GM12878 (cell line): ENCODE data around the gene DCPS. TPM values are rescaled to one million over a fixed set of nuclear protein-coding genes. Genes with fewer than 3 reads are reported as not detected.

Source experiments
- ATAC-seq: fragments of 200-7000 bp; cut with Tn5 transposase; 3 replicates; pipeline ENCODE4 v1.9.1; 2020; ENCODE audit warnings: mild to moderate bottlenecking, moderate library complexity
- BruUV-seq: library from RNA; stranded (reverse); fragments of 400-500 nt; replicated peaks from 2 replicates; lab custom pipeline; 2021; lab: Mats Ljungman, UMichigan
- CTCF ChIA-PET: fragments of 300-600 bp; sonication (Branson Sonifier 250); formaldehyde crosslinking; extraction: SDS; loops from one replicate; lab custom pipeline; 2021; ENCODE audit warnings: inconsistent platforms; lab: Yijun Ruan, JAX
- POLR2A ChIA-PET: fragments of 350-600 bp; formaldehyde crosslinking; extraction: SDS; loops from one replicate; lab custom pipeline; 2021; ENCODE audit warnings: inconsistent platforms; lab: Charles Lee
- RAD21 ChIA-PET: fragments of 300-600 bp; sonication (Branson Sonifier 250); formaldehyde crosslinking; loops from one replicate; lab custom pipeline; 2023; ENCODE audit warnings: antibody characterized with exemption; ENCODE audit not compliant: unreplicated experiment; lab: Charles Lee
- SMC1A ChIA-PET: fragments of 300-600 bp; sonication (Branson Sonifier 250); formaldehyde crosslinking; loops from one replicate; lab custom pipeline; 2023; ENCODE audit not compliant: unreplicated experiment, uncharacterized antibody; lab: Charles Lee
- DNase-seq: peaks from one replicate; pipeline ENCODE4 v3.0.0-alpha.2; 2011; ENCODE audit warnings: low read depth, low spot score
- FAIRE-seq: peaks from 3 replicates; lab custom pipeline; 2011; peaks lifted over from hg19 to GRCh38; lab: Jason Lieb, UNC
- H2AFZ ChIP-seq: 2 replicates; pipeline ENCODE4 v1.6.0; 2011; ENCODE audit warnings: low read depth, low read length, control low read depth; ENCODE audit not compliant: control insufficient read depth
- H3K27ac ChIP-seq: 2 replicates; pipeline ENCODE4 v1.5.1; 2011; ENCODE audit warnings: control low read depth; ENCODE audit not compliant: control insufficient read depth, insufficient read depth
- H3K27me3 ChIP-seq, 2 experiments: replicated peaks in 1 of 2; 2 replicates each; pipeline versions ENCODE4 v1.6.0 to v1.6.1; 2011; ENCODE audit warnings: low read length in 1 of 2; ENCODE audit not compliant: control insufficient read depth in 2 of 2, insufficient read depth in 2 of 2
- H3K36me3 ChIP-seq, 2 experiments: 2 replicates each; pipeline ENCODE4 v1.5.1; 2011; ENCODE audit warnings: low read length in 1 of 2; ENCODE audit not compliant: control insufficient read depth in 2 of 2, insufficient read depth in 2 of 2
- H3K4me1 ChIP-seq: 2 replicates; pipeline ENCODE4 v1.6.1; 2011; ENCODE audit warnings: mild to moderate bottlenecking, low read length, moderate library complexity, mixed read lengths; ENCODE audit not compliant: control insufficient read depth, insufficient read depth
- H3K4me2 ChIP-seq: 2 replicates; pipeline ENCODE4 v1.6.0; 2011; ENCODE audit warnings: control low read depth; ENCODE audit not compliant: control insufficient read depth, insufficient read depth
- H3K4me3 ChIP-seq: fragments of 200-600 bp; sonication (generic); 2 replicates; pipeline ENCODE4 v1.5.1; 2016
- H3K79me2 ChIP-seq: 2 replicates; pipeline ENCODE4 v1.6.0; 2011; ENCODE audit warnings: low read length; ENCODE audit not compliant: control insufficient read depth, insufficient read depth
- H3K9ac ChIP-seq: 2 replicates; pipeline ENCODE4 v1.8.0; 2011; ENCODE audit warnings: low read length, control low read depth, mixed read lengths; ENCODE audit not compliant: control insufficient read depth, insufficient read depth
- H3K9me3 ChIP-seq: replicated peaks from 3 replicates; pipeline ENCODE4 v1.5.1; 2011; ENCODE audit warnings: mild to moderate bottlenecking, low read length; ENCODE audit not compliant: control insufficient read depth, insufficient read depth
- H4K20me1 ChIP-seq: 2 replicates; pipeline ENCODE4 v1.6.0; 2011; ENCODE audit not compliant: control insufficient read depth, insufficient read depth
- ATF7 ChIP-seq: fragments of 450-650 bp; IDR thresholded peaks from 2 replicates; pipeline ENCODE4 v1.6.1; 2016; ENCODE audit warnings: low read depth, mild to moderate bottlenecking
- CEBPZ ChIP-seq: fragments of 150-350 bp; IDR thresholded peaks from 2 replicates; pipeline ENCODE4 v1.6.1; 2016; ENCODE audit warnings: low read depth, low read length
- E4F1 ChIP-seq: fragments of 450-650 bp; IDR thresholded peaks from 2 replicates; pipeline ENCODE4 v1.6.1; 2018; ENCODE audit warnings: borderline replicate concordance, mild to moderate bottlenecking; ENCODE audit not compliant: partially characterized antibody
- EP300 ChIP-seq, 2 experiments: fragments of 150-350 bp in 1 of 2; IDR thresholded peaks; 2 replicates each; pipeline ENCODE4 v1.6.1; 2011 to 2012; ENCODE audit warnings: low read depth in 2 of 2, low read length in 2 of 2, borderline replicate concordance in 1 of 2, improper control_type of control experiment in 1 of 2, inconsistent platforms in 1 of 2; ENCODE audit not compliant: control insufficient read depth in 1 of 2
- HSF1 ChIP-seq: fragments of 150-350 bp; IDR thresholded peaks from 2 replicates; pipeline ENCODE4 v1.6.1; 2014; ENCODE audit warnings: mild to moderate bottlenecking, low read depth, low read length
- NR2C2 ChIP-seq: IDR thresholded peaks from 2 replicates; pipeline ENCODE4 v1.6.1; 2011; ENCODE audit warnings: borderline replicate concordance, low read depth; ENCODE audit not compliant: control insufficient read depth, insufficient read length
- SIX5 ChIP-seq: IDR thresholded peaks from 2 replicates; pipeline ENCODE4 v1.6.1; 2011; ENCODE audit warnings: mild to moderate bottlenecking, low read depth, low read length, moderate library complexity; ENCODE audit not compliant: severe bottlenecking
- SMC3 ChIP-seq: IDR thresholded peaks from 2 replicates; pipeline ENCODE4 v1.6.1; 2011; ENCODE audit warnings: low read length, improper control_type of control experiment, borderline replicate concordance
- SRF ChIP-seq, 2 experiments: IDR thresholded peaks; 2 replicates each; pipeline ENCODE4 v1.6.1; 2011; ENCODE audit warnings: low read depth in 2 of 2, low read length in 2 of 2, mild to moderate bottlenecking in 1 of 2, moderate library complexity in 1 of 2
- TCF12 ChIP-seq: IDR thresholded peaks from 2 replicates; pipeline ENCODE4 v1.6.1; 2011; ENCODE audit warnings: low read depth, mild to moderate bottlenecking, low read length
- ZNF274 ChIP-seq: IDR thresholded peaks from one replicate; pipeline ENCODE4 v1.8.0; 2011; ENCODE audit not compliant: insufficient read length, insufficient read depth
- ZNF384 ChIP-seq: IDR thresholded peaks from 2 replicates; pipeline ENCODE4 v1.6.1; 2012; ENCODE audit warnings: low read depth, mild to moderate bottlenecking, low read length, improper control_type of control experiment, borderline replicate concordance
- ZZZ3 ChIP-seq: IDR thresholded peaks from 2 replicates; pipeline ENCODE4 v1.6.1; 2011; ENCODE audit warnings: low read depth; ENCODE audit not compliant: control insufficient read depth, insufficient read length
- WGBS: methylation state at CpG from one replicate; pipeline ENCODE4 v1.1.6; 2016; ENCODE audit warnings: low lambda C conversion rate; ENCODE audit not compliant: insufficient replicate concordance, insufficient coverage; ENCODE audit errors: missing lambda C conversion rate; 5-methylcytosine and 5-hydroxymethylcytosine counted together
- in situ Hi-C: fragments of 300-500 bp; cut with MboI; formaldehyde crosslinking; loops from 9 replicates; pipeline ENCODE4 v1.14.3; 2018; ENCODE audit warnings: mixed read lengths
- intact Hi-C: fragments of 100-400 bp; cut with micrococcal nuclease; formaldehyde crosslinking; loops from one replicate; pipeline ENCODE4 v1.14.2; 2022; ENCODE audit not compliant: unreplicated experiment
- polyA plus RNA-seq, 11 experiments: library from polyadenylated mRNA; depleted of rRNA in 4 of 11; unstranded in 6 of 11; stranded (reverse) in 5 of 11; fragments of >200 nt; fragmentation: Nextera tagmentation in 4 of 11; fragmentation: Illumina TruSeq in 1 of 11; extraction: Ambion mirVana in 4 of 11; extraction: Trizol in 1 of 11; gene quantifications; 1 replicate in 1 of 11; 2 replicates in 10 of 11; pipeline versions ENCODE4 v1.2.1 to v1.2.3, GENCODE V29; 2011 to 2016; ENCODE audit warnings: inconsistent platforms in 2 of 11, missing spikeins in 2 of 11, low read depth in 1 of 11
- total RNA-seq, 4 experiments: library from RNA; depleted of rRNA in 3 of 4; stranded (reverse); fragments of >200 nt in 3 of 4; fragmentation: Illumina TruSeq in 1 of 4; extraction: Trizol in 1 of 4; gene quantifications; 2 replicates each; pipeline versions ENCODE4 v1.2.1 to v1.2.3, GENCODE V29; 2013 to 2021

Gene DCPS
- total and polyA plus RNA-seq, 10 of the 15 experiments (the other 5 are each of a cell fraction or from before 2014, with no cell fraction given), result 23.5 to 101 (median 67.4) TPM

- no peaks in the 10 kb centered on the region for H4K20me1 ChIP-seq
- BruUV-seq, result no TSS peak
- H3K9ac ChIP-seq, result no peak overlapping the region
- FAIRE-seq (no peak), DNase-seq (no peak), ATAC-seq (no peak)
- 91% methylated on average over 11 of the region's 11 CpGs for WGBS
- peak overlapping the region; percentile 42; the same call in 1 of the 2 replicates for H3K27ac ChIP-seq
- in situ Hi-C loops (no loop called here), intact Hi-C loops (no loop called here)
- ChIA-PET SMC1A (no interaction called here), POLR2A (interaction anchor here (0.6 kb wide), 2 partner anchors 734 to 855 kb away, joined by 3 read pairs; no protein-coding TSS in a partner anchor), RAD21 (no interaction called here), CTCF (no interaction called here)
- H3K4me1 ChIP-seq, result peaks cover 10% of the 10 kb centered on the region
- peaks cover 27 to 36% of the 10 kb centered on the region in 2 experiments for H3K36me3 ChIP-seq
- no peaks in the 10 kb centered on the region for H3K9me3 ChIP-seq
- H3K4me2 ChIP-seq, result no peak overlapping the region
- no peak overlapping the region for H2AFZ ChIP-seq
- no peaks in the 10 kb centered on the region for H3K27me3 ChIP-seq
- H3K4me3 ChIP-seq, result no peak overlapping the region
- no peaks in the 10 kb centered on the region for H3K79me2 ChIP-seq
- no peak for TF ChIP-seq TCF12
- no peak for TF ChIP-seq CEBPZ
- no peak for TF ChIP-seq E4F1
- TF ChIP-seq EP300 (IDR thresholded peaks at IDR 0.05; ENCODE audit: borderline replicate concordance in 1 of 2, control insufficient read depth in 1 of 2, low read depth in 2 of 2, low read length in 2 of 2), result no peak
- no peak for TF ChIP-seq ZZZ3
- TF ChIP-seq ATF7, result no peak
- no peak for TF ChIP-seq ZNF274
- no peak for TF ChIP-seq NR2C2
- no peak for TF ChIP-seq SMC3
- no peak for TF ChIP-seq SIX5
- TF ChIP-seq SRF (IDR thresholded peaks at IDR 0.05; ENCODE audit: low read depth in 2 of 2, low read length in 2 of 2), result no peak
- TF ChIP-seq HSF1, result no peak
- TF ChIP-seq ZNF384, result no peak
Observed at GRCh38 chr11:126339863-126340434, 36.1 kb downstream of the DCPS start.
